HG02642 (cell line): ENCODE measurements around the gene OLFML1.

Experiments used
- ATAC-seq: cut with Tn5 transposase; IDR thresholded peaks from one replicate; pipeline ENCODE4 v1.9.1; 2021; ENCODE audit warnings: mild to moderate bottlenecking; ENCODE audit not compliant: unreplicated experiment, poor library complexity

Gene OLFML1

DNA sequence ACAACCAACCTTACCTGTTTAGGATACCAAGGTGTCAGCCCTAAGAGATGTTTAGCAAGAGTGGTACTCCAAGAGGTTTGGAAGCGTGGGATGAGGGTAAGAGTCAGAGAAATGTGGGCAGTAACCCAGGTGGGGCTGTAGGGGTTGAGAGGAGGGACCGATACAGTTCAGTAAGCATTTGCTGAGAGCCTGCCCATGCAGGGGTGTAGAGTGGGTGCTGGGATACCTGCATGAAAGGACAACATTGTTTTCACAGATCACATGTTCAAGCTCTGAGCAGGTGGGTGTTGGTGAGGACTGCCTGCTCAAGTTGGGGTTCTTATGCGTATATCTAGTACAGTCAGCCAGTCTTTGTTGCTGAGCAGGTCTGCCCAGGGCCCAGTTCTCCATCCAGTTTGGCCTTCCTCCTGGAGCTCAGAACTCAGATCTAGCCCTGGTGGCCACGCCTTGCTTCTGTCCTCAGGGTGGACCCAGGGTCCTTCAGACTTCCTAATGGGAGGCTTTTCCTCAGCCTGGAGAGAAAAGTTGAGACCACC lies 43.3 kb downstream of the OLFML1 start:
- no peak for ATAC-seq

DNA sequence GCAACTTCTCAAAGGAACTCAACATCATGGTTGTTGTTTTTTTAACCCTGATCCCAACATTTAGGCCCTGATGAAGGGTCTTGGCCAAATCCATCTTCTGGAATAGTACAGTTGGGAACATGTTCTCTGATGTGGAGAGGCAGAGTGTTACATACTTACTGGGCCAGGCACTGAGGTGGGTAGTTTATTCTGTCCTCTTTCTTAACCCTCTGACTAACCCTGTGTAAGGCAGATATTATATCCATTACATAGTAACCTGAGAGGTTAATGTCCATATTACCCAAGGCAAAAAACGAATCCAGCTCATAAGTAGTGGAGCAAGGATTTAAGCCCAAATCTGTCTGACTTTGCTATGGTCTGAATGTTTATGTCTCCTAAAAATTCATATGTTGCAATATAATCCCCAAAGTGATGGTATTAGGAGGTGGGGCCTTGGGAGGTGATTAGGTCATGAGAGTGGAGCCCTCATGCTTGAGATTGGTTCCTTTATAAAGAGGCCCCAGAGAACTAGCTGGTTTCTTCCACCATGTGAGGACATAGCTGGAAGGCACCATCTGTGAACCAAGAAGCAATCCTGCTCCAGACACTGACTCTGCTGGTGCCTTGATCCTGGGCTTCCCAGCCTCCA lies 44.8 kb downstream of the OLFML1 start:
- ATAC-seq, result no peak

GRCh38 chr11:7531011-7531410 lies 45.7 kb downstream of the OLFML1 start:
- no peak for ATAC-seq

- no peak for ATAC-seq
Observed at GRCh38 chr11:7532405-7533145, 47.3 kb downstream of the OLFML1 start.

DNA sequence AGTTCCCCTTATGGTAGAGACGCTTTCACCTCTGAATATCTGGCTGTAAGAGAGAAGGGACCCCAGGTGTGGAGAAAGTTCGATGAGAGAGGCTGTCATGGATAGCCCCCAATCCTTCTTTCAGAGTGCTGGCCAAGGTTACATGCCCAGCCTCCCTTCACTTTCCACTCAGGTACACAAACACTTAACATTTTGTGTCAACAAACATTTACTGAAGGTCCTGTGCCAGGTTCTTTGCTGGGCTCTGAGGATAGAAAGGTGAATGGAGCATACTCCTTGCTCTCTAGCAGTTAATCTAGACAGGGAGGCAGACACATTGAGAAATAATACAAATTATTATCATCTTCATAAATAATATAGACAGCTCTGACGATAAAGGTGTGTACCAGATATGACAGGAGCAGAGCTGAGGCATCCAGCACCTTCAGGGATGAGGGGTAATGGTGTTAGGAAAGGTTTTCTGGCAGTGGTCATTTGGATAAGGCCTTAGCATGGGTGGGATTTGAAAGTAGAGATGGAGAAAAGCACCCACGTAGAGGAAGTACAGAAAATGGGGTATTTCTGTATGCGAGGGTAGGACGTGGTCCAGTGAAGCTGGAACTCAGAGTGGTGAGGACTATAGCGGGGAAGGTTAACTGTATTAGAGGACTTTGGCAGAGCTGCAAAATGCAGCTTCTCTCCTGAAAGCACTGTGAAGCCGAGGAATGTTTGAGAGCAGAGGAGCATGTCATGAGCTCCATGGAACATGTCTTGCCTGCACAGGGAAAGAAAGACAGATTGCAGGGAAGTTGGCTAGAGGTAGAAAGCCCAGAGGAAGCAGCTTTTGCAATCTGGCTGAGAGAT lies 48.1 kb downstream of the OLFML1 start:
- peak; percentile 25 for ATAC-seq

DNA sequence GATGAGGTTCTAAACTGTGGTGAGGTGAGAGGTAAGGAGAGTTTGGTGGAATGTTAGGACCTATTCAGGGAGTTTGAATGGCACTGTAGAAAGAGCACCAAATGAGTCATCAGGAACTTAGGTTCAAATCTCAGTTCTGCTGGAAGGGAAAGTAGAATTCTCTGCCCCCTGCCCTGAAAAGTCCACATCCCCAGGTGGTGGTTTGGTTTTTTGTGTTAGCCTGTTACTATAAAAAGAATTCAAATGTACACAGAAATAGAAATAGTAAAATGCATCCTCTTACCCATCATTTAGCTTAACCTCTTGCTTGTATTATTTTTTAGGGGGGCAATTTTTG lies 48.7 kb downstream of the OLFML1 start:
- peak; percentile 67 for ATAC-seq

GRCh38 chr11:7536100-7536499 lies 50.8 kb downstream of the OLFML1 start:
- ATAC-seq, result no peak

- no peak for ATAC-seq
Observed at GRCh38 chr11:7537265-7537664, 52.0 kb downstream of the OLFML1 start.

DNA sequence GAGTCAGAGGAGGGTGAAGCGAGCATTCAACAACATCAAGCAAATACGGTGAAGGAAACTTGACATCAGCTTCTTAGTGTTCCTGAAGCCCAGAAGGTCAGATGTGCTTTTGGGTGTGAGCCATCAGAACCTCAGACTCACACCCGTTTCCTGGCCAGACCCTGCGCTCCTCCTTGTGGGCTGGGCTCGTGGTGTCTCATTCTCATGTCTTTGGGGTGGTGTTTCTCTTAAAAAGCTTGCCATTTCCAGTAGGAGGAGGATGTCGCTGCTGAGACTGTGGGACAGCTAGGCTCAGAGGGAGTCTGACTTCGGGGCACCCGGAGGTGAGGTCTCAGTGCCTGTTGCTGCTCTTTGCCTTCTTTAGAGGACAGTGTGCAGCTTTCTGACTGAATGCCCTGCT lies 52.7 kb downstream of the OLFML1 start:
- ATAC-seq, result no peak

DNA sequence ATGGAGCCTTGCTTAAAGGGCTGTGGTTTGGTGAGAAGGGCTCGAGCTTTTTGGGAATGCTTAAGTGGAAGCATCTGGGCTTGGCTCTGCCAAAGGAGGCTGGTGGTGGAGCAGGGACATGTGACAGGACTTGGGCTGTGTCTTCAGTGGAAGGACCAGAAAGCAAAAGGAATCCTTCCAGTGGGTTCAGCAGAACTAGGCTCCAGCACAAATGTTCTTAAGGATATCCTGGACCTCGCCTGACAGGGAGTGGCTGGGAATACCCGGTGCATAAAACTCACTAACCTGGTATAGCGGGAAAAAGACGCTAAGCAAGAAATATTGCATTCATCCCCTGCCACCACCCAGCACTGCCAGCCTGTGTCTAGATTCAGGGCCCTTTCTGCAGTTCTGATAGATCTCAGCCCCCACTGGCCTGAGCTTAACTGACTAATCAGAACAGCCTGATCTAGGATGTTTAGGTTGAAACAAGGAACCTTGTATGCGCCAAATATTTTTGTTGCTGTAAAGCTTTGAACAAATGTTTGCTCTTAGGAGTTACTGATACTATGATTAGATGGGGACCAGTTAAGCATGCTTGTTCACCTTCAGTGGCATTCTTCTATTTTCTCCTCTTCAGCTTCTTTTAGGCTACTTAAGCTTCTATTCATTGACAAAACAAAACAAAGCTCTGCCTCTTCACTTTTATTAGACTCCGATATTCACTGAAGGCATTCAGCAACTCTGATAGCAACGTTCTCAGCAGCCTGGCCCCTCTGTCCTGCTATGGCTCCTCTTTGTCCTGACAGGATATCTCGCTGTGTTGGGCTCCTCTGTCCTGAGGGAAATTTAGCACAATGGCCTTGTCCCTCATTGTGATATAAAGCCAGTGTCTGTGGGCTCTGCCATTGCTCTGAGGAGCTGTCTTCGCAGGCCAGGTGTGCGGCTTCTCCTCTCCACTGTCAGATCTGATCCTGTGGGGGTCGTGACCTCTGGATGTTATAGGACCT lies 53.5 kb downstream of the OLFML1 start:
- ATAC-seq, result no peak

GRCh38 chr11:7540830-7541555 lies 55.7 kb downstream of the OLFML1 start:
- no peak for ATAC-seq

- no peak for ATAC-seq
Observed at GRCh38 chr11:7543302-7543701, 58.0 kb downstream of the OLFML1 start.

DNA sequence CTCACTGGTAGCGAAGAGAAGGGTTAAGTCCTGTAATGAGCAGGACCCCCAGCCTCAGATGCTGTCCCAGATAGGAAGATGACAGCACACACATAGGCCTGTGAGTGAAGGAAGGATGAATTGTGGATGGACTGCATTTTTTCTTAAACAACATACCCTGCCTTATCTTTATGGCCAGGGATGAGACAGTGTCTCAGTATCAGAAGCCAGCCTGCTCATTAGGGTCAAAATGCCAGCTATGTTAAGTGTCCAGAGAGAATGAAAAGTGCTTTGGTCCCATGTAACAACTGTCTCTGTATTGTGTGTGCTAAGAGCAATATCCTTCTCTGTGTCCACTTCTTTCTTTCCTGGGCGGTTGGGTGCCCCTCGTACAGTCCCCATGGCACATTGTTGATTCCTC lies 58.7 kb downstream of the OLFML1 start:
- ATAC-seq, result no peak

DNA sequence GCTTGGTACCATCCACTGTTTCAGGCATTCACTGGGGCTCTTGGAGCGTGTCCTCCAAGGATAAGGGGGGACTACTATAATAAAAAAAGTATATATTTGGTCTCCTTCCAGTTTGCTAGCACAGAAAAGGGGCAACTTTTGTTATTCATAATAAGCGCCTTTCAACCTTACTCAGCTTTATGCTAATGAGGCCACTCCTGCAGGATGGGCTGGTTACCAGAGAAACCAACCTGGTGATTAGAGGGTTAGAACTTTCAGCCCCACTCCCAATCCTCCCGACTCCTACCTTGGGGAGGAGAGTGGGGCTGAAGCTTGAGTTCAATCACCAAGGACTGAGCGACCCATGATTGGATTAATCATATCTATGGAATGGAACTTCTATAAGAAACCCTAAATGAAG lies 60.3 kb downstream of the OLFML1 start:
- no peak for ATAC-seq

GRCh38 chr11:7546324-7546791 lies 61.1 kb downstream of the OLFML1 start:
- no peak for ATAC-seq

DNA sequence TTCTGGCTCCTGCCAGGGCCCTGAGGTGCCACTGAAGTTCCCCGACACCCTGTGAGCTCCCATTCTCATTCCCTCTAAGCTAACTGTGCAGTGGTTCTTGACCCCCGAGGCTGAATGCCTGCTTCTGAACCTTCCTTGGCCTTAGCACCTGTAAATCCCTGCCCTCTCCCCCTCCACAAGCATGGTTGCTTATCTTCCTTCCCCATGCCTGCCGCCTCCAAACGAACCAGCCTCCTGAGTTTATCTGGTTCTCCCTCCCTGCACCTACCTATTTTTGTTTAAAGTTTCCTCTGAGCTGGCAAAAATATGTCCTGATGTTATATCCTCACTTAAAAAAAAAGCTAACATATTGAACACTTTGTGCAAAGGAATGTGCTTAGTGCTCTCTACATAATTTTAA lies 62.4 kb downstream of the OLFML1 start:
- no peak for ATAC-seq

GRCh38 chr11:7548659-7549274 lies 63.5 kb downstream of the OLFML1 start:
- ATAC-seq, result peak; percentile 87

DNA sequence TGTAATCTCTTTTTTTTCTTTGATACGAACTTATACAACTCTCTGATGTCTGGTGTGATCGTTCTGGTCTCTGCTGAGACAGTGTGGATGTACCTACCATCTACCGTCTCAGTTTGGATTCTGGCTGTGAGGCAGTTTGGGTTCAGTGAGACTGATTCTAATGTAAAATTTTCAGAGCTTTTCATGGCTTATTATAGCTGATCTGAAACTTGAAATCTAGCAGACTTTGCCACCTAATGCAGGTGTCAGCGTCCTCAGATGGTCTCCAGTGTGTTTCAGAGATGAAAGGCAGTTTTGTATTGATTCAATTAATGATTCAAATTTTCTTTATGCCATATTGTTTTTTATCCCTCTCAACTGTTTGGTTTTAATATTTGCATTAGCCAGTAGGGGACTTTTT lies 64.4 kb downstream of the OLFML1 start:
- ATAC-seq, result no peak

- ATAC-seq, result no peak
Observed at GRCh38 chr11:7551571-7551970, 66.3 kb downstream of the OLFML1 start.
